Measurements from ENCODE around the gene FAAH. TPM values are rescaled to one million over a fixed set of nuclear protein-coding genes. Genes with fewer than 3 reads are reported as not detected.

Gene FAAH
- total and polyA plus RNA-seq, 2 of the 13 experiments (the other 11 are each of a cell fraction or from before 2014, with no cell fraction given): 5.4 to 11.0 TPM

DNA sequence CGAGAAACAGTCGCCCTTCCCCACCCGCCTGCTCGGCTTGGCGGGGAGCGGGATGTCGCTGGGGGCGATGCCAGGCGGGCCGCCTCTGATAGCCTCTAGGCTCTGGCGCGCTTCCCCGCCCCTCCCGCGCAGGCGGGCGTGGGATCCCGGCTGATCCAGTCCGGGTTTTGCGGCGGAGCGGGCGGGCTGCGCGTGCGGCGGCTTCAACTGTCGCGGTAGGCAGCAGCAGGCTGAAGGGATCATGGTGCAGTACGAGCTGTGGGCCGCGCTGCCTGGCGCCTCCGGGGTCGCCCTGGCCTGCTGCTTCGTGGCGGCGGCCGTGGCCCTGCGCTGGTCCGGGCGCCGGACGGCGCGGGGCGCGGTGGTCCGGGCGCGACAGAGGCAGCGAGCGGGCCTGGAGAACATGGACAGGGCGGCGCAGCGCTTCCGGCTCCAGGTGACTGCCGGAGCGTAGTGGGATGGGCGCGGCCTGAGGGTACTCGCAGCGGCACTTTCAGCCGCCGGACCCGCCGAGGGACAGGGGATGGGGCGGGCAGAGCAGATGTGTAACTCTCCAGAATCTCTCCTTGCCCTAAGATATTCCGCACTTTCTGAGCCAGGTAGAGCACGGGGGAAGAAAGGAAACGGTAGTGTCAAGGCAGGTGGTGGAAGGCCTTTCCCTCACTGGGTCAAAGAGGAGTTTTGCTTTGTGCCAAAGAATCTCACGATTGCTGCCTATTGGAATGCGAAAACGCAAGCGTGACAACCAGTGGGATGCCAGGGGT lies at the start of gene FAAH (continued):
- TF ChIP-seq ZNF710 (CRISPR knock-in tag; IDR thresholded peaks at IDR 0.05; ENCODE audit: borderline replicate concordance) (no peak), BCLAF1 (IDR thresholded peaks at IDR 0.05) (no peak), ZNF180 (CRISPR knock-in tag; IDR thresholded peaks at IDR 0.05; ENCODE audit: borderline replicate concordance, low read depth) (no peak), ZNF496 (CRISPR knock-in tag; IDR thresholded peaks at IDR 0.05; ENCODE audit: insufficient replicate concordance) (no peak), NONO (IDR thresholded peaks at IDR 0.05) (no peak), NONO (CRISPR knock-in tag; conservative IDR thresholded peaks at IDR 0.05) (0 out of 2 replicates have a peak, but pooled peaks have one; percentile 27), NR3C1 (CRISPR knock-in tag; IDR thresholded peaks at IDR 0.05) (no peak), IRX3 (CRISPR knock-in tag; IDR thresholded peaks at IDR 0.05; ENCODE audit: borderline replicate concordance, low read depth) (peak; percentile 97), BRF2 (CRISPR knock-in tag; IDR thresholded peaks at IDR 0.05) (peak; percentile 83), ZNF274 (CRISPR knock-in tag; IDR thresholded peaks at IDR 0.05) (peak; percentile 91), ZMYM3 (CRISPR knock-in tag; IDR thresholded peaks at IDR 0.05) (peak; percentile 89), DR1 (CRISPR knock-in tag; IDR thresholded peaks at IDR 0.05) (no peak), ZBTB1 (CRISPR knock-in tag; IDR thresholded peaks at IDR 0.05; ENCODE audit: borderline replicate concordance) (no peak), ZNF678 (CRISPR knock-in tag; IDR thresholded peaks at IDR 0.05) (no peak), HBP1 (CRISPR knock-in tag; IDR thresholded peaks at IDR 0.05; ENCODE audit: low read depth) (no peak), JARID2 (CRISPR knock-in tag; IDR thresholded peaks at IDR 0.05; ENCODE audit: insufficient replicate concordance) (peak; percentile 69), SALL1 (CRISPR knock-in tag; IDR thresholded peaks at IDR 0.05) (peak; percentile 95), SRSF1 (optimal IDR thresholded peaks at IDR 0.05; ENCODE audit: low read depth, low read length) (no peak)
- TF ChIP-seq, protein P1, sequence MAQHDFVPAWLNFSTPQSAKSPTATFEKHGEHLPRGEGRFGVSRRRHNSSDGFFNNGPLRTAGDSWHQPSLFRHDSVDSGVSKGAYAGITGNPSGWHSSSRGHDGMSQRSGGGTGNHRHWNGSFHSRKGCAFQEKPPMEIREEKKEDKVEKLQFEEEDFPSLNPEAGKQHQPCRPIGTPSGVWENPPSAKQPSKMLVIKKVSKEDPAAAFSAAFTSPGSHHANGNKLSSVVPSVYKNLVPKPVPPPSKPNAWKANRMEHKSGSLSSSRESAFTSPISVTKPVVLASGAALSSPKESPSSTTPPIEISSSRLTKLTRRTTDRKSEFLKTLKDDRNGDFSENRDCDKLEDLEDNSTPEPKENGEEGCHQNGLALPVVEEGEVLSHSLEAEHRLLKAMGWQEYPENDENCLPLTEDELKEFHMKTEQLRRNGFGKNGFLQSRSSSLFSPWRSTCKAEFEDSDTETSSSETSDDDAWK (CRISPR knock-in tag; IDR thresholded peaks at IDR 0.05): no peak
